ENCODE results near the gene PRIMA1. TPM values are rescaled to one million over a fixed set of nuclear protein-coding genes. Genes with fewer than 3 reads are reported as not detected.
A peak's percentile ranks its signal among the peaks of the same experiment; 100 is the strongest.

The PRIMA1 gene
- total RNA-seq, 1 experiment from 2014 or later: not detected

GRCh38 chr14:93778856-93779629 is 9.2 kb downstream of the PRIMA1 start:
- no peak overlapping the region for H3K4me3 ChIP-seq
- DNase-seq: no peak
- H3K9me3 ChIP-seq: no peaks in the 10 kb centered on the region
- no peaks in the 10 kb centered on the region for H3K27me3 ChIP-seq
- H3K36me3 ChIP-seq: no peaks in the 10 kb centered on the region

GRCh38 chr14:93778453-93778852 is 9.8 kb downstream of the PRIMA1 start:
- no peaks in the 10 kb centered on the region for H3K36me3 ChIP-seq
- H3K27me3 ChIP-seq: no peaks in the 10 kb centered on the region
- H3K4me3 ChIP-seq: no peak overlapping the region
- no peak for DNase-seq
- no peaks in the 10 kb centered on the region for H3K9me3 ChIP-seq

GRCh38 chr14:93775744-93776143 is 12.5 kb downstream of the PRIMA1 start:
- Histone ChIP-seq H3K4me3 (no peak overlapping the region), H3K36me3 (no peaks in the 10 kb centered on the region), H3K9me3 (no peaks in the 10 kb centered on the region), H3K27me3 (no peaks in the 10 kb centered on the region)
- DNase-seq: no peak

GRCh38 chr14:93775158-93775557 is 13.1 kb downstream of the PRIMA1 start:
- H3K4me3 ChIP-seq: no peak overlapping the region
- H3K27me3 ChIP-seq: no peaks in the 10 kb centered on the region
- no peaks in the 10 kb centered on the region for H3K36me3 ChIP-seq
- no peak for DNase-seq
- no peaks in the 10 kb centered on the region for H3K9me3 ChIP-seq

GRCh38 chr14:93772263-93772662 is 16.0 kb downstream of the PRIMA1 start:
- Histone ChIP-seq H3K4me3 (no peak overlapping the region), H3K27me3 (no peaks in the 10 kb centered on the region), H3K36me3 (no peaks in the 10 kb centered on the region), H3K9me3 (no peaks in the 10 kb centered on the region)
- DNase-seq: no peak

- Histone ChIP-seq H3K36me3 (no peaks in the 10 kb centered on the region), H3K9me3 (no peaks in the 10 kb centered on the region), H3K4me3 (no peak overlapping the region), H3K27me3 (no peaks in the 10 kb centered on the region)
- no peak for DNase-seq
Measured at GRCh38 chr14:93765970-93766369, 22.3 kb downstream of the PRIMA1 start.

- H3K9me3 ChIP-seq: no peaks in the 10 kb centered on the region
- no peaks in the 10 kb centered on the region for H3K36me3 ChIP-seq
- no peaks in the 10 kb centered on the region for H3K27me3 ChIP-seq
- H3K4me3 ChIP-seq: no peak overlapping the region
- DNase-seq: no peak
Measured at GRCh38 chr14:93765155-93765554, 23.1 kb downstream of the PRIMA1 start.

GRCh38 chr14:93764211-93764659 is 24.1 kb downstream of the PRIMA1 start:
- H3K36me3 ChIP-seq: no peaks in the 10 kb centered on the region
- no peaks in the 10 kb centered on the region for H3K27me3 ChIP-seq
- no peak overlapping the region for H3K4me3 ChIP-seq
- DNase-seq: peak; percentile 66
- H3K9me3 ChIP-seq: no peaks in the 10 kb centered on the region

GRCh38 chr14:93759719-93760307 is 28.5 kb downstream of the PRIMA1 start:
- no peak overlapping the region for H3K4me3 ChIP-seq
- peak; percentile 9 for DNase-seq

GRCh38 chr14:93757206-93757605 is 31.1 kb downstream of the PRIMA1 start:
- Histone ChIP-seq H3K36me3 (no peaks in the 10 kb centered on the region), H3K27me3 (no peaks in the 10 kb centered on the region), H3K4me3 (no peak overlapping the region), H3K9me3 (no peaks in the 10 kb centered on the region)
- no peak for DNase-seq

More at GRCh38 chr14:93759719-93760307, 28.5 kb downstream of the PRIMA1 start:
- no peaks in the 10 kb centered on the region for H3K27me3 ChIP-seq
- no peaks in the 10 kb centered on the region for H3K9me3 ChIP-seq
- H3K36me3 ChIP-seq: no peaks in the 10 kb centered on the region

- Histone ChIP-seq H3K9me3 (no peaks in the 10 kb centered on the region), H3K4me3 (no peak overlapping the region), H3K27me3 (no peaks in the 10 kb centered on the region), H3K36me3 (no peaks in the 10 kb centered on the region)
- no peak for DNase-seq
Measured at GRCh38 chr14:93753647-93754046, 34.6 kb downstream of the PRIMA1 start.

GRCh38 chr14:93752980-93753561 is 35.2 kb downstream of the PRIMA1 start:
- Histone ChIP-seq H3K9me3 (no peaks in the 10 kb centered on the region), H3K4me3 (no peak overlapping the region), H3K27me3 (no peaks in the 10 kb centered on the region), H3K36me3 (no peaks in the 10 kb centered on the region)
- DNase-seq: no peak

- H3K4me3 ChIP-seq: no peak overlapping the region
- no peaks in the 10 kb centered on the region for H3K27me3 ChIP-seq
- no peaks in the 10 kb centered on the region for H3K36me3 ChIP-seq
- H3K9me3 ChIP-seq: no peaks in the 10 kb centered on the region
- DNase-seq: no peak
Measured at GRCh38 chr14:93751946-93752655, 36.2 kb downstream of the PRIMA1 start.

GRCh38 chr14:93749076-93749420 is 39.2 kb downstream of the PRIMA1 start:
- Histone ChIP-seq H3K4me3 (no peak overlapping the region), H3K36me3 (no peaks in the 10 kb centered on the region), H3K27me3 (no peaks in the 10 kb centered on the region), H3K9me3 (no peaks in the 10 kb centered on the region)
- no peak for DNase-seq

- Histone ChIP-seq H3K9me3 (no peaks in the 10 kb centered on the region), H3K36me3 (no peaks in the 10 kb centered on the region), H3K27me3 (no peaks in the 10 kb centered on the region), H3K4me3 (no peak overlapping the region)
- DNase-seq: no peak
Measured at GRCh38 chr14:93748208-93749075, 39.8 kb downstream of the PRIMA1 start.

- Histone ChIP-seq H3K36me3 (no peaks in the 10 kb centered on the region), H3K4me3 (no peak overlapping the region), H3K27me3 (no peaks in the 10 kb centered on the region), H3K9me3 (no peaks in the 10 kb centered on the region)
- DNase-seq: no peak
Measured at GRCh38 chr14:93747560-93747959, 40.7 kb downstream of the PRIMA1 start.

Data from MG63 (cell line).